ENCODE results near the gene PLSCR1. TPM values are rescaled to one million over a fixed set of nuclear protein-coding genes. Genes with fewer than 3 reads are reported as not detected.
A peak's percentile ranks its signal among the peaks of the same experiment; 100 is the strongest.

Gene PLSCR1
- total RNA-seq, 1 experiment from 2014 or later = 52.7 TPM

DNA sequence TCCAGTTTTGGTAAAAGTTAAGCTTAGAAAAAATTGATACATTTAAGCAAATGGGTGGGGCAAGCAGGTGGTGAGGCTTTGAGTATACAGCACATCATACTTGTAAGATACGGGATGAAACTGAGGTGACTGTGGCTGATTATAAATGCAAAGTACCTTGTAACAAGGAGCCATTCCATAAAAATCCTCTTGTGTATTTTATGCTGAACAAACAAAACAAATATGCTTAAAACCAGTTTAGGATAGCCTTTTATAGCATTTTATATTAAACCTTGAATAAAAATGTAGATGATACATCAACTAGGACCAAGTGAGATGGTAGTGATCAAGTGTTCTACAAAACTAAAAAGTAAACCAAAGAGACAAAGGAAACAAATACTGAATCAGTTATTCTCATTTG lies 3.4 kb downstream of the PLSCR1 start:
- peak overlapping the region; percentile 51; the same call in 1 of the 2 replicates for H3K27ac ChIP-seq (ENCODE audit: low read length)
- ChIA-PET CTCF (no interaction called here), POLR2A (no interaction called here)
- DNase-seq (ENCODE audit: low read depth, low spot score) (no peak), ATAC-seq (no peak)
- no peaks in the 10 kb centered on the region for H3K9me3 ChIP-seq (ENCODE audit: control insufficient read depth, insufficient read depth, low read depth, low read length)
- H3K36me3 ChIP-seq (ENCODE audit: control insufficient read depth, insufficient read depth, low read length) = 0 out of 2 replicates have a peak, but pooled peaks cover 2% of the 10 kb centered on the region
- TF ChIP-seq SIN3A (IDR thresholded peaks at IDR 0.05; ENCODE audit: borderline replicate concordance, insufficient read depth, low read depth, low read length) (no peak), POLR2AphosphoS5 (IDR thresholded peaks at IDR 0.05; ENCODE audit: low read depth, low read length) (no peak), TCF7L2 (IDR thresholded peaks at IDR 0.05; ENCODE audit: low read depth, low read length) (no peak)
- TF ChIP-seq, protein P1, sequence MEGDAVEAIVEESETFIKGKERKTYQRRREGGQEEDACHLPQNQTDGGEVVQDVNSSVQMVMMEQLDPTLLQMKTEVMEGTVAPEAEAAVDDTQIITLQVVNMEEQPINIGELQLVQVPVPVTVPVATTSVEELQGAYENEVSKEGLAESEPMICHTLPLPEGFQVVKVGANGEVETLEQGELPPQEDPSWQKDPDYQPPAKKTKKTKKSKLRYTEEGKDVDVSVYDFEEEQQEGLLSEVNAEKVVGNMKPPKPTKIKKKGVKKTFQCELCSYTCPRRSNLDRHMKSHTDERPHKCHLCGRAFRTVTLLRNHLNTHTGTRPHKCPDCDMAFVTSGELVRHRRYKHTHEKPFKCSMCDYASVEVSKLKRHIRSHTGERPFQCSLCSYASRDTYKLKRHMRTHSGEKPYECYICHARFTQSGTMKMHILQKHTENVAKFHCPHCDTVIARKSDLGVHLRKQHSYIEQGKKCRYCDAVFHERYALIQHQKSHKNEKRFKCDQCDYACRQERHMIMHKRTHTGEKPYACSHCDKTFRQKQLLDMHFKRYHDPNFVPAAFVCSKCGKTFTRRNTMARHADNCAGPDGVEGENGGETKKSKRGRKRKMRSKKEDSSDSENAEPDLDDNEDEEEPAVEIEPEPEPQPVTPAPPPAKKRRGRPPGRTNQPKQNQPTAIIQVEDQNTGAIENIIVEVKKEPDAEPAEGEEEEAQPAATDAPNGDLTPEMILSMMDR (IDR thresholded peaks at IDR 0.05) = no peak
- TF ChIP-seq, protein P2, sequence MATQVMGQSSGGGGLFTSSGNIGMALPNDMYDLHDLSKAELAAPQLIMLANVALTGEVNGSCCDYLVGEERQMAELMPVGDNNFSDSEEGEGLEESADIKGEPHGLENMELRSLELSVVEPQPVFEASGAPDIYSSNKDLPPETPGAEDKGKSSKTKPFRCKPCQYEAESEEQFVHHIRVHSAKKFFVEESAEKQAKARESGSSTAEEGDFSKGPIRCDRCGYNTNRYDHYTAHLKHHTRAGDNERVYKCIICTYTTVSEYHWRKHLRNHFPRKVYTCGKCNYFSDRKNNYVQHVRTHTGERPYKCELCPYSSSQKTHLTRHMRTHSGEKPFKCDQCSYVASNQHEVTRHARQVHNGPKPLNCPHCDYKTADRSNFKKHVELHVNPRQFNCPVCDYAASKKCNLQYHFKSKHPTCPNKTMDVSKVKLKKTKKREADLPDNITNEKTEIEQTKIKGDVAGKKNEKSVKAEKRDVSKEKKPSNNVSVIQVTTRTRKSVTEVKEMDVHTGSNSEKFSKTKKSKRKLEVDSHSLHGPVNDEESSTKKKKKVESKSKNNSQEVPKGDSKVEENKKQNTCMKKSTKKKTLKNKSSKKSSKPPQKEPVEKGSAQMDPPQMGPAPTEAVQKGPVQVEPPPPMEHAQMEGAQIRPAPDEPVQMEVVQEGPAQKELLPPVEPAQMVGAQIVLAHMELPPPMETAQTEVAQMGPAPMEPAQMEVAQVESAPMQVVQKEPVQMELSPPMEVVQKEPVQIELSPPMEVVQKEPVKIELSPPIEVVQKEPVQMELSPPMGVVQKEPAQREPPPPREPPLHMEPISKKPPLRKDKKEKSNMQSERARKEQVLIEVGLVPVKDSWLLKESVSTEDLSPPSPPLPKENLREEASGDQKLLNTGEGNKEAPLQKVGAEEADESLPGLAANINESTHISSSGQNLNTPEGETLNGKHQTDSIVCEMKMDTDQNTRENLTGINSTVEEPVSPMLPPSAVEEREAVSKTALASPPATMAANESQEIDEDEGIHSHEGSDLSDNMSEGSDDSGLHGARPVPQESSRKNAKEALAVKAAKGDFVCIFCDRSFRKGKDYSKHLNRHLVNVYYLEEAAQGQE (IDR thresholded peaks at IDR 0.05; ENCODE audit: insufficient read depth in 1 of 2, low read depth in 2 of 2, low read length in 1 of 2) = no peak
- no TSS peak for BruUV-seq (replicated peaks)
- H3K4me1 ChIP-seq (ENCODE audit: control insufficient read depth, insufficient read depth, low read length) = peaks cover 22% of the 10 kb centered on the region
- in situ Hi-C loops (cut with HindIII; ENCODE audit: low pct_unique_long_range_greater_than_20kb, low sequenced_read_pairs) (no loop called here), intact Hi-C loops (cut with micrococcal nuclease; ENCODE audit: unreplicated experiment) (no loop called here)
- no peaks in the 10 kb centered on the region for H3K27me3 ChIP-seq (ENCODE audit: control insufficient read depth, insufficient read depth, low read length)
- H3K4me3 ChIP-seq (ENCODE audit: low read depth in 2 of 2, low read length in 2 of 2) = no peak overlapping the region

DNA sequence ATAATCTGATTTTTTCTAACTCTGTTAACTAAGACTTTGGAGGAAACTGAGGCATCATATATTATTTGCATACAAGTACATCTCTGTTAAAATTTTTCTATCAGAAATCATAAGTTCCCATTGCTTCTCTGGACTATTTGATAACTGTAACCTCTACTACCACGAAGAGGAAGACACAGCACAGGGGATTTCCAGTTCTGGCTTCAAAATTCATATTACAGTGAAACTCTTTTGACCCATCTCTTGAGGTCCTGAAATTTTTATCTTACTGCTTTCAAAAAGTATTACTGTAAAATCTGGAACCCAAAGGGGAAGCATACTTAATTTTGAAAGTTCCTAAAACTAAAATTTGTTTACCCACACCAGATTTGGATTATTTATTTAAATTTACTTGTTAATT lies 4.2 kb downstream of the PLSCR1 start:
- intact Hi-C loops (cut with micrococcal nuclease; ENCODE audit: unreplicated experiment) = no loop called here
- Histone ChIP-seq H3K4me1 (ENCODE audit: control insufficient read depth, insufficient read depth, low read length) (peaks cover 21% of the 10 kb centered on the region), H3K36me3 (ENCODE audit: control insufficient read depth, insufficient read depth, low read length) (peaks cover 2% of the 10 kb centered on the region; the same call in 1 of the 2 replicates), H3K4me3 (ENCODE audit: low read depth in 2 of 2, low read length in 2 of 2) (no peak overlapping the region), H3K27ac (ENCODE audit: low read length) (peak overlapping the region; percentile 0; the same call in 1 of the 2 replicates), H3K27me3 (ENCODE audit: control insufficient read depth, insufficient read depth, low read length) (no peaks in the 10 kb centered on the region), H3K9me3 (ENCODE audit: control insufficient read depth, insufficient read depth, low read depth, low read length) (no peaks in the 10 kb centered on the region)
- CTCF ChIA-PET = no interaction called here
- in situ Hi-C loops (cut with HindIII; ENCODE audit: low pct_unique_long_range_greater_than_20kb, low sequenced_read_pairs) = no loop called here
- no peak for ATAC-seq
- DNase-seq (ENCODE audit: low read depth, low spot score) = no peak
- TF ChIP-seq, protein P1 (IDR thresholded peaks at IDR 0.05) = no peak
- BruUV-seq (replicated peaks) = no TSS peak
- POLR2A ChIA-PET = no interaction called here
